Measurements from ENCODE around the gene TTC23. TPM values are rescaled to one million over a fixed set of nuclear protein-coding genes. Genes with fewer than 3 reads are reported as not detected.
"Not testable (repeated sequence)": the region's sequence is repeated elsewhere in the genome, so short reads cannot be mapped to it uniquely, and the experiment has no call there.

Gene TTC23
- total RNA-seq, 1 experiment from 2014 or later, result 13.4 TPM

- no peak for DNase-seq (ENCODE audit: low spot score)
- intact Hi-C loops (cut with micrococcal nuclease; ENCODE audit: unreplicated experiment), result no loop called here
- H3K27me3 ChIP-seq (replicated peaks; ENCODE audit: insufficient read depth, low read depth, low read length, poor library complexity), result no peaks in the 10 kb centered on the region
- H3K9me3 ChIP-seq (ENCODE audit: low read depth, low read length, poor library complexity, severe bottlenecking), result no peaks in the 10 kb centered on the region
- H3K36me3 ChIP-seq (ENCODE audit: insufficient read depth, low read length, poor library complexity, severe bottlenecking), result no peaks in the 10 kb centered on the region
- BruUV-seq (replicated peaks), result no TSS peak
- CTCF ChIA-PET, result no interaction called here
- no peak overlapping the region for H3K27ac ChIP-seq (ENCODE audit: low read depth, low read length, poor library complexity, severe bottlenecking)
- TF ChIP-seq EZH2 (IDR thresholded peaks at IDR 0.05; ENCODE audit: borderline replicate concordance, low read depth, low read length, poor library complexity, severe bottlenecking), result no peak
- H3K4me3 ChIP-seq (ENCODE audit: low read depth, low read length, poor library complexity, severe bottlenecking), result no peak overlapping the region
- no peaks in the 10 kb centered on the region for H3K4me1 ChIP-seq (ENCODE audit: insufficient read depth, low read length, poor library complexity, severe bottlenecking)
- POLR2A ChIA-PET (ENCODE audit: low non-redundant PET), result no interaction called here
Observed at GRCh38 chr15:99114511-99115299, 134.7 kb downstream of the TTC23 start.

GRCh38 chr15:99113547-99114271, 135.7 kb downstream of the TTC23 start:
- POLR2A ChIA-PET (ENCODE audit: low non-redundant PET), result no interaction called here
- H3K36me3 ChIP-seq (ENCODE audit: insufficient read depth, low read length, poor library complexity, severe bottlenecking), result no peaks in the 10 kb centered on the region
- BruUV-seq (replicated peaks), result no TSS peak
- no peaks in the 10 kb centered on the region for H3K27me3 ChIP-seq (replicated peaks; ENCODE audit: insufficient read depth, low read depth, low read length, poor library complexity)
- DNase-seq (ENCODE audit: low spot score), result no peak
- no peaks in the 10 kb centered on the region for H3K4me1 ChIP-seq (ENCODE audit: insufficient read depth, low read length, poor library complexity, severe bottlenecking)
- no peak overlapping the region for H3K4me3 ChIP-seq (ENCODE audit: low read depth, low read length, poor library complexity, severe bottlenecking)
- intact Hi-C loops (cut with micrococcal nuclease; ENCODE audit: unreplicated experiment), result no loop called here
- CTCF ChIA-PET, result interaction anchor here (1.3 kb wide), 1 partner anchor 37 kb away, joined by 3 read pairs; no protein-coding TSS in a partner anchor
- H3K27ac ChIP-seq (ENCODE audit: low read depth, low read length, poor library complexity, severe bottlenecking), result no peak overlapping the region
- no peaks in the 10 kb centered on the region for H3K9me3 ChIP-seq (ENCODE audit: low read depth, low read length, poor library complexity, severe bottlenecking)
- TF ChIP-seq CTCF (conservative IDR thresholded peaks at IDR 0.05; ENCODE audit: low read depth, low read length), result no peak
- TF ChIP-seq EZH2 (IDR thresholded peaks at IDR 0.05; ENCODE audit: borderline replicate concordance, low read depth, low read length, poor library complexity, severe bottlenecking), result no peak

GRCh38 chr15:99111641-99112040, 137.7 kb downstream of the TTC23 start:
- CTCF ChIA-PET; H3K27ac ChIP-seq (ENCODE audit: low read depth, low read length, poor library complexity, severe bottlenecking); H3K4me3 ChIP-seq (ENCODE audit: low read depth, low read length, poor library complexity, severe bottlenecking); H3K27me3 ChIP-seq (replicated peaks; ENCODE audit: insufficient read depth, low read depth, low read length, poor library complexity); H3K9me3 ChIP-seq (ENCODE audit: low read depth, low read length, poor library complexity, severe bottlenecking); DNase-seq (ENCODE audit: low spot score); intact Hi-C loops (cut with micrococcal nuclease; ENCODE audit: unreplicated experiment); POLR2A ChIA-PET (ENCODE audit: low non-redundant PET); BruUV-seq (replicated peaks); H3K36me3 ChIP-seq (ENCODE audit: insufficient read depth, low read length, poor library complexity, severe bottlenecking); H3K4me1 ChIP-seq (ENCODE audit: insufficient read depth, low read length, poor library complexity, severe bottlenecking): not testable (repeated sequence)

- POLR2A ChIA-PET (ENCODE audit: low non-redundant PET), result interaction anchor here (0.6 kb wide), 1 partner anchor 140 kb away, joined by 3 read pairs; the partner anchor contains the start of gene LRRC28
- no TSS peak for BruUV-seq (replicated peaks)
Observed at GRCh38 chr15:99110581-99111320, 138.6 kb downstream of the TTC23 start.

More at GRCh38 chr15:99110581-99111320, 138.6 kb downstream of the TTC23 start:
- TF ChIP-seq CTCF (conservative IDR thresholded peaks at IDR 0.05; ENCODE audit: low read depth, low read length) (no peak), EZH2 (IDR thresholded peaks at IDR 0.05; ENCODE audit: borderline replicate concordance, low read depth, low read length, poor library complexity, severe bottlenecking) (no peak)
- no peak overlapping the region for H3K4me3 ChIP-seq (ENCODE audit: low read depth, low read length, poor library complexity, severe bottlenecking)
- no peak for DNase-seq (ENCODE audit: low spot score)
- no peak overlapping the region for H3K27ac ChIP-seq (ENCODE audit: low read depth, low read length, poor library complexity, severe bottlenecking)
- intact Hi-C loops (cut with micrococcal nuclease; ENCODE audit: unreplicated experiment), result no loop called here
- no peaks in the 10 kb centered on the region for H3K9me3 ChIP-seq (ENCODE audit: low read depth, low read length, poor library complexity, severe bottlenecking)
- H3K27me3 ChIP-seq (replicated peaks; ENCODE audit: insufficient read depth, low read depth, low read length, poor library complexity), result peaks cover 13% of the 10 kb centered on the region
- CTCF ChIA-PET, result no interaction called here
- H3K36me3 ChIP-seq (ENCODE audit: insufficient read depth, low read length, poor library complexity, severe bottlenecking), result no peaks in the 10 kb centered on the region
- peaks cover 4% of the 10 kb centered on the region for H3K4me1 ChIP-seq (ENCODE audit: insufficient read depth, low read length, poor library complexity, severe bottlenecking)
